ENCODE data around the gene COQ10A. TPM values are rescaled to one million over a fixed set of nuclear protein-coding genes. Genes with fewer than 3 reads are reported as not detected.

The COQ10A gene
- total and polyA plus RNA-seq, 2 of the 13 experiments (the other 11 are each of a cell fraction or from before 2014, with no cell fraction given), result 21.0 to 37.3 TPM

DNA sequence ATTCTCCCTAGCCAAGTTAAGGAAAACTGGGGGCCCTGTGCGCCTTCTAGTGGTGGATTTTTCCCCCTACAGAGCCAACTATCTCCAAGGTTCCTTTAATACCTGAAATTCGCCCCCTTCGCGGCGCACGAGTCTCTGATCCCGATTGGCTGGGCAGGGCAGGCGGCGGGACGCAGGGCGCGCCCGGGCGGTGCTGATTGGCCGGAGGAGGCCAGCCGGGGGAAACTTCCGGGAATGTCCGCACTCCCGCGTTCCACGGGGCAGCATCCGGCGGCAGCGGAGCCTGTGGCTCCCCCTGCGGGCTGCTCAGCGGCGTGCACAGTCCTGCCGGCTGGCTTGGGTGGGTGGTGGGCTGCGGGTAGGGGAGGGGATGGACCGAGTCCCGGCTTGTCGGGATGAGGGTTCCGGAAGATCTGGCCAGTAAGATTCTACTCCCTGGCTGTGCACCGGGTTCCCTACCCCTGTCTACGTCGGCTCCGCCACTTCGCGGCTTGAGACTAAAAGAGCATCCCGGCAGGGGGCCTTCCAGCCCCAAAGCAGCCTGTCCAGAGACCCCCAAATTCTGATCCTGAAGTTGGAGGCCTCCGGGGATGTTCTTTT lies 42.5 kb upstream of the COQ10A start, which contains the start of gene NABP2:
NABP2 (plus strand) TSS at position 241 of the 600 bp plus-strand sequence. CDS start 515 bp downstream, outside the sequence.
- Histone ChIP-seq H3K4me2 (ENCODE audit: low read depth, low read length) (peak within 1 kb of the TSS; percentile 95), H3K4me3 (replicated peaks in 1 of 3; ENCODE audit: insufficient read depth in 1 of 3, low read depth in 2 of 3, low read length in 3 of 3) (peak within 1 kb of the TSS; percentile 68 to 79 (median 78)), H4K20me1 (ENCODE audit: insufficient read depth, low read length) (no peaks in the 10 kb centered on the region), H3K9me3 (ENCODE audit: low read length) (no peaks in the 10 kb centered on the region), H3K9ac (ENCODE audit: insufficient read depth, low read depth, low read length) (peak within 1 kb of the TSS; percentile 68), H2AFZ (ENCODE audit: low read length) (peak within 1 kb of the TSS; percentile 15), H3K4me1 (ENCODE audit: insufficient read depth, low read length) (peaks cover 39% of the 10 kb centered on the region), H3K27ac (ENCODE audit: extremely low read length, insufficient read depth, low read length) (peak within 1 kb of the TSS; percentile 26), H3K79me2 (ENCODE audit: insufficient read depth, low read length) (peaks cover 12% of the 10 kb centered on the region), H3K27me3 (ENCODE audit: control insufficient read depth in 1 of 2, insufficient read depth in 2 of 2, low read length in 2 of 2) (no peaks in the 10 kb centered on the region; a peak in 1 of 5 replicates), H3K36me3 (replicated peaks in 1 of 2; ENCODE audit: control insufficient read depth in 1 of 2, insufficient read depth in 2 of 2, low read length in 2 of 2) (no peaks in the 10 kb centered on the region; a peak in 1 of 5 replicates)
- ATAC-seq, result peak; percentile 85
- DNase-seq (ENCODE audit: low spot score), result peak; percentile 92
- ChIA-PET CTCF (ENCODE audit: low intra/inter-chr PET ratio, low total read pairs) (interaction anchor here (1.1 to 2.6 kb wide), 6 partner anchors 18 to 105 kb away, joined by 4 to 15 read pairs (median 8); partner anchors contain the start of gene ANKRD52), POLR2A (no interaction called here)
- intact Hi-C loops (cut with micrococcal nuclease; ENCODE audit: unreplicated experiment), result loop anchor here (1.0 to 5.0 kb wide), 2 partner anchors 31 to 33 kb away; partner anchors contain the start of gene ANKRD52
- peak; percentile 70 for FAIRE-seq
- in situ Hi-C loops (cut with HindIII; ENCODE audit: extremely low pct_ligation_motif_present, low pct_unique_long_range_greater_than_20kb), result loop anchor here (5.0 kb wide), 1 partner anchor 33 kb away; the partner anchor contains the start of gene ANKRD52
- BruUV-seq (replicated peaks), result no TSS peak
- 0% methylated on average over 3 of the region's 41 CpGs for WGBS (ENCODE audit: low lambda C conversion rate)
- TF ChIP-seq AGO2 (optimal IDR thresholded peaks at IDR 0.05; ENCODE audit: low read depth, low read length) (peak; percentile 34), ZNF317 (CRISPR knock-in tag; IDR thresholded peaks at IDR 0.05) (no peak), XRCC5 (optimal IDR thresholded peaks at IDR 0.05; ENCODE audit: low read length) (peak; percentile 93), KMT2B (CRISPR knock-in tag; IDR thresholded peaks at IDR 0.05) (peak; percentile 78), ZBTB1 (CRISPR knock-in tag; IDR thresholded peaks at IDR 0.05; ENCODE audit: borderline replicate concordance) (no peak), ATF1 (CRISPR knock-in tag; IDR thresholded peaks at IDR 0.05) (peak; percentile 78; the same call in 1 of the 2 replicates), MIXL1 (CRISPR knock-in tag; IDR thresholded peaks at IDR 0.05) (peak; percentile 43; the same call in 1 of the 2 replicates), ZMYM2 (CRISPR knock-in tag; IDR thresholded peaks at IDR 0.05) (0 out of 2 replicates have a peak, but pooled peaks have one; percentile 44), PHF21A (CRISPR knock-in tag; IDR thresholded peaks at IDR 0.05) (peak; percentile 89), KMT2A (CRISPR knock-in tag; IDR thresholded peaks at IDR 0.05) (peak; percentile 59; the same call in 1 of the 2 replicates), RBAK (CRISPR knock-in tag; IDR thresholded peaks at IDR 0.05) (0 out of 2 replicates have a peak, but pooled peaks have one; percentile 59), IRF2 (CRISPR knock-in tag; IDR thresholded peaks at IDR 0.05) (peak; percentile 22; the same call in 1 of the 2 replicates)
- TF ChIP-seq, protein P1, sequence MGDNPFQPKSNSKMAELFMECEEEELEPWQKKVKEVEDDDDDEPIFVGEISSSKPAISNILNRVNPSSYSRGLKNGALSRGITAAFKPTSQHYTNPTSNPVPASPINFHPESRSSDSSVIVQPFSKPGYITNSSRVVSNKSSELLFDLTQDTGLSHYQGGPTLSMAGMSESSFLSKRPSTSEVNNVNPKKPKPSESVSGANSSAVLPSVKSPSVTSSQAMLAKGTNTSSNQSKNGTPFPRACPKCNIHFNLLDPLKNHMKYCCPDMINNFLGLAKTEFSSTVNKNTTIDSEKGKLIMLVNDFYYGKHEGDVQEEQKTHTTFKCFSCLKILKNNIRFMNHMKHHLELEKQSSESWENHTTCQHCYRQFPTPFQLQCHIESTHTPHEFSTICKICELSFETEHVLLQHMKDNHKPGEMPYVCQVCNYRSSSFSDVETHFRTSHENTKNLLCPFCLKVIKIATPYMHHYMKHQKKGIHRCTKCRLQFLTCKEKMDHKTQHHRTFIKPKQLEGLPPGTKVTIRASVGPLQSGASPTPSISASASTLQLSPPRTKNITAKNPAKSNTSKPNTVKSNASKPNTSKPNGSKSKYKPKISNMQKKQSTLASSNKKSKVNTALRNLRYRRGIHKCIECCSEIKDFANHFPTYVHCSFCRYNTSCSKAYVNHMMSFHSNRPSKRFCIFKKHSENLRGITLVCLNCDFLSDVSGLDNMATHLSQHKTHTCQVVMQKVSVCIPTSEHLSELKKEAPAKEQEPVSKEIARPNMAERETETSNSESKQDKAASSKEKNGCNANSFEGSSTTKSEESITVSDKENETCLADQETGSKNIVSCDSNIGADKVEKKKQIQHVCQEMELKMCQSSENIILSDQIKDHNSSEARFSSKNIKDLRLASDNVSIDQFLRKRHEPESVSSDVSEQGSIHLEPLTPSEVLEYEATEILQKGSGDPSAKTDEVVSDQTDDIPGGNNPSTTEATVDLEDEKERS (CRISPR knock-in tag; IDR thresholded peaks at IDR 0.05), result peak; percentile 24; the same call in 1 of the 2 replicates
- TF ChIP-seq, protein P2, sequence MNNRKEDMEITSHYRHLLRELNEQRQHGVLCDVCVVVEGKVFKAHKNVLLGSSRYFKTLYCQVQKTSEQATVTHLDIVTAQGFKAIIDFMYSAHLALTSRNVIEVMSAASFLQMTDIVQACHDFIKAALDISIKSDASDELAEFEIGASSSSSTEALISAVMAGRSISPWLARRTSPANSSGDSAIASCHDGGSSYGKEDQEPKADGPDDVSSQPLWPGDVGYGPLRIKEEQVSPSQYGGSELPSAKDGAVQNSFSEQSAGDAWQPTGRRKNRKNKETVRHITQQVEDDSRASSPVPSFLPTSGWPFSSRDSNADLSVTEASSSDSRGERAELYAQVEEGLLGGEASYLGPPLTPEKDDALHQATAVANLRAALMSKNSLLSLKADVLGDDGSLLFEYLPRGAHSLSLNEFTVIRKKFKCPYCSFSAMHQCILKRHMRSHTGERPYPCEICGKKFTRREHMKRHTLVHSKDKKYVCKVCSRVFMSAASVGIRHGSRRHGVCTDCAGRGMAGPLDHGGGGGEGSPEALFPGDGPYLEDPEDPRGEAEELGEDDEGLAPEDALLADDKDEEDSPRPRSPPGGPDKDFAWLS (CRISPR knock-in tag; IDR thresholded peaks at IDR 0.05; ENCODE audit: borderline replicate concordance), result no peak
- TF ChIP-seq, protein P3, sequence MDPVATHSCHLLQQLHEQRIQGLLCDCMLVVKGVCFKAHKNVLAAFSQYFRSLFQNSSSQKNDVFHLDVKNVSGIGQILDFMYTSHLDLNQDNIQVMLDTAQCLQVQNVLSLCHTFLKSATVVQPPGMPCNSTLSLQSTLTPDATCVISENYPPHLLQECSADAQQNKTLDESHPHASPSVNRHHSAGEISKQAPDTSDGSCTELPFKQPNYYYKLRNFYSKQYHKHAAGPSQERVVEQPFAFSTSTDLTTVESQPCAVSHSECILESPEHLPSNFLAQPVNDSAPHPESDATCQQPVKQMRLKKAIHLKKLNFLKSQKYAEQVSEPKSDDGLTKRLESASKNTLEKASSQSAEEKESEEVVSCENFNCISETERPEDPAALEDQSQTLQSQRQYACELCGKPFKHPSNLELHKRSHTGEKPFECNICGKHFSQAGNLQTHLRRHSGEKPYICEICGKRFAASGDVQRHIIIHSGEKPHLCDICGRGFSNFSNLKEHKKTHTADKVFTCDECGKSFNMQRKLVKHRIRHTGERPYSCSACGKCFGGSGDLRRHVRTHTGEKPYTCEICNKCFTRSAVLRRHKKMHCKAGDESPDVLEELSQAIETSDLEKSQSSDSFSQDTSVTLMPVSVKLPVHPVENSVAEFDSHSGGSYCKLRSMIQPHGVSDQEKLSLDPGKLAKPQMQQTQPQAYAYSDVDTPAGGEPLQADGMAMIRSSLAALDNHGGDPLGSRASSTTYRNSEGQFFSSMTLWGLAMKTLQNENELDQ (CRISPR knock-in tag; IDR thresholded peaks at IDR 0.05; ENCODE audit: borderline replicate concordance), result no peak
- TF ChIP-seq, protein P4, sequence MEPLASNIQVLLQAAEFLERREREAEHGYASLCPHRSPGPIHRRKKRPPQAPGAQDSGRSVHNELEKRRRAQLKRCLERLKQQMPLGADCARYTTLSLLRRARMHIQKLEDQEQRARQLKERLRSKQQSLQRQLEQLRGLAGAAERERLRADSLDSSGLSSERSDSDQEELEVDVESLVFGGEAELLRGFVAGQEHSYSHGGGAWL (CRISPR knock-in tag; IDR thresholded peaks at IDR 0.05), result peak; percentile 20; the same call in 1 of the 2 replicates

All from HepG2 (cell line).